ENCODE data around the gene TPMT. TPM values are rescaled to one million over a fixed set of nuclear protein-coding genes. Genes with fewer than 3 reads are reported as not detected.

The TPMT gene
- total RNA-seq, 1 experiment from 2014 or later = 13.3 TPM

GRCh38 chr6:18139935-18140621, 14.8 kb downstream of the TPMT start:
- WGBS (ENCODE audit: extremely low coverage, insufficient read length, low lambda C conversion rate) = no CpG with 5 or more reads among the region's 6 CpGs
- H3K27me3 Mint-ChIP-seq (ENCODE audit: low read depth) = no peaks in the 10 kb centered on the region
- H3K4ac ChIP-seq (ENCODE audit: low read depth, low read length) = no peak overlapping the region
- no peak overlapping the region for H3K23ac ChIP-seq (ENCODE audit: insufficient read length, low read depth, low read length)
- no peak overlapping the region for H3K9ac ChIP-seq (ENCODE audit: extremely low read depth, insufficient read length, low read length)
- DNase-seq = no peak
- peaks cover 16 to 18% of the 10 kb centered on the region in 2 experiments for H3K4me1 Mint-ChIP-seq
- peak overlapping the region in 1 of 3 experiments; percentile 18; a peak in 1 of 7 replicates for H3K27ac Mint-ChIP-seq
- no peaks in the 10 kb centered on the region for H3K79me1 ChIP-seq (ENCODE audit: insufficient read depth, low read depth, low read length, poor library complexity, severe bottlenecking)
- peaks cover 9 to 55% (median 47%) of the 10 kb centered on the region in 3 experiments; a peak in 6 of 7 replicates for H3K36me3 Mint-ChIP-seq (ENCODE audit: insufficient read depth in 1 of 3, low read depth in 3 of 3)
- no peaks in the 10 kb centered on the region for H3K4me1 ChIP-seq (ENCODE audit: insufficient read depth, low read length)
- H3K56ac ChIP-seq (ENCODE audit: insufficient read length, low read depth, low read length) = no peak overlapping the region
- H3K27ac ChIP-seq (ENCODE audit: insufficient read length, low read depth, low read length) = no peak overlapping the region
- no peaks in the 10 kb centered on the region for H3K9me3 Mint-ChIP-seq
- H4K8ac ChIP-seq (replicated peaks; ENCODE audit: insufficient read length, low read depth, low read length) = no peak overlapping the region
- no peaks in the 10 kb centered on the region for H3K9me3 ChIP-seq (ENCODE audit: control insufficient read depth, low read depth, low read length)
- no peak overlapping the region for H2AFZ ChIP-seq (ENCODE audit: low read length)
- H2BK20ac ChIP-seq (ENCODE audit: low read depth, low read length, poor library complexity, severe bottlenecking) = no peak overlapping the region
- no peak overlapping the region for H2BK120ac ChIP-seq (ENCODE audit: low read depth, low read length, poor library complexity, severe bottlenecking)
- H3K14ac ChIP-seq (ENCODE audit: insufficient read depth, low read length) = no peak overlapping the region
- no peaks in the 10 kb centered on the region for H3K79me2 ChIP-seq (ENCODE audit: insufficient read depth, low read length)
- no peak overlapping the region for H3K4me3 Mint-ChIP-seq
- H2BK15ac ChIP-seq (ENCODE audit: low read depth, low read length) = no peak overlapping the region
- no peaks in the 10 kb centered on the region for H4K20me1 ChIP-seq (ENCODE audit: control insufficient read depth, insufficient read depth, insufficient read length)
- no peak overlapping the region for H2BK12ac ChIP-seq (ENCODE audit: insufficient read length, low read depth, low read length)
- H3T11ph ChIP-seq (ENCODE audit: low read length) = no peak overlapping the region
- no peak for TF ChIP-seq CTCF (conservative IDR thresholded peaks at IDR 0.05)
- no peak overlapping the region for H3K4me2 ChIP-seq (ENCODE audit: insufficient read depth, insufficient read length, low read length)
- H4K5ac ChIP-seq (ENCODE audit: insufficient read length, low read depth, low read length) = no peak overlapping the region
- no peak overlapping the region for H3K18ac ChIP-seq (ENCODE audit: insufficient read length, low read depth, low read length)
- no peak overlapping the region for H2AK5ac ChIP-seq (ENCODE audit: insufficient read length, low read length)
- no peak overlapping the region for H2BK5ac ChIP-seq (ENCODE audit: insufficient read length, low read length)
- no peaks in the 10 kb centered on the region for H3K27me3 ChIP-seq (ENCODE audit: insufficient read depth, low read length)
- no peaks in the 10 kb centered on the region for H3K23me2 ChIP-seq (ENCODE audit: insufficient read length, low read depth, low read length, poor library complexity, severe bottlenecking)
- H4K91ac ChIP-seq (ENCODE audit: insufficient read length, low read depth, low read length) = no peak overlapping the region
